Measurements from ENCODE around the gene ZDHHC11.

DNA sequence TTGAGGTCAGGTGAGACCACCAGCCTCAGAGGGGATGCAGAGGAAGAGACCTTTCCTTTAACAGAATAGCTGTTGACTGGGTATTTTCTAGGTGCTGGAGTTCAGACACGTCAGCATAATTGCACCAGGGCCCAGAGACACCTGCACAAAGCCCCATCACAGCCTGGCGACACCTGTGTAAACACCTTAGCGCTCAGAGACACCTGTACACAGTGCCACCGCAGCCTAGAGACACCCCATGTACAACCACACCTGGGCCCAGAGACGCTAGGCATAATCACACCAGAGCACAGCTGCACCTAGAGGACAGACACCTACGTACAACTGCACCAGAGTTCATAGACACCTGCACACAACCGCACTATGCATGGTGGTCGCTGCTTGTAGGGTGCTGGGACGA, 42.9 kb upstream of the ZDHHC11 start:
- TF ChIP-seq, protein P1, sequence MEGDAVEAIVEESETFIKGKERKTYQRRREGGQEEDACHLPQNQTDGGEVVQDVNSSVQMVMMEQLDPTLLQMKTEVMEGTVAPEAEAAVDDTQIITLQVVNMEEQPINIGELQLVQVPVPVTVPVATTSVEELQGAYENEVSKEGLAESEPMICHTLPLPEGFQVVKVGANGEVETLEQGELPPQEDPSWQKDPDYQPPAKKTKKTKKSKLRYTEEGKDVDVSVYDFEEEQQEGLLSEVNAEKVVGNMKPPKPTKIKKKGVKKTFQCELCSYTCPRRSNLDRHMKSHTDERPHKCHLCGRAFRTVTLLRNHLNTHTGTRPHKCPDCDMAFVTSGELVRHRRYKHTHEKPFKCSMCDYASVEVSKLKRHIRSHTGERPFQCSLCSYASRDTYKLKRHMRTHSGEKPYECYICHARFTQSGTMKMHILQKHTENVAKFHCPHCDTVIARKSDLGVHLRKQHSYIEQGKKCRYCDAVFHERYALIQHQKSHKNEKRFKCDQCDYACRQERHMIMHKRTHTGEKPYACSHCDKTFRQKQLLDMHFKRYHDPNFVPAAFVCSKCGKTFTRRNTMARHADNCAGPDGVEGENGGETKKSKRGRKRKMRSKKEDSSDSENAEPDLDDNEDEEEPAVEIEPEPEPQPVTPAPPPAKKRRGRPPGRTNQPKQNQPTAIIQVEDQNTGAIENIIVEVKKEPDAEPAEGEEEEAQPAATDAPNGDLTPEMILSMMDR (IDR thresholded peaks at IDR 0.05; ENCODE audit: low read depth, low read length), result no peak
- no peak for TF ChIP-seq EZH2phosphoT487 (IDR thresholded peaks at IDR 0.05; ENCODE audit: low read depth)

All from OCI-LY3 (cell line).